AG04449 (cell line): ENCODE results near the gene PCDHGA1.
"Not testable (repeated sequence)": the region's sequence is repeated elsewhere in the genome, so short reads cannot be mapped to it uniquely, and the experiment has no call there.

Experiments
- CTCF ChIA-PET: fragments of 350-600 bp; formaldehyde crosslinking; extraction: SDS; loops from one replicate; lab custom pipeline; 2021; ENCODE audit warnings: antibody characterized with exemption; lab: Yijun Ruan, JAX
- POLR2A ChIA-PET: fragments of 400-600, 350-600 bp; formaldehyde crosslinking; extraction: SDS; loops from one replicate; lab custom pipeline; 2020; ENCODE audit warnings: antibody characterized with exemption, inconsistent platforms; lab: Yijun Ruan, JAX
- DNase-seq: peaks from one replicate; pipeline ENCODE4 v3.0.0-alpha.2; 2010; ENCODE audit warnings: low read depth, low spot score
- H3K4me3 ChIP-seq: 2 replicates; pipeline ENCODE4 v1.5.1; 2011; ENCODE audit warnings: low read depth, mild to moderate bottlenecking, control low read depth, low read length
- TF ChIP-seq, protein P1 (sequence below): IDR thresholded peaks from one replicate; pipeline ENCODE4 v1.5.1; 2011; ENCODE audit warnings: mild to moderate bottlenecking, moderate library complexity, low read length, control low read depth, inconsistent platforms; ENCODE audit not compliant: insufficient read depth; ENCODE audit errors: missing control alignments

The PCDHGA1 gene

GRCh38 chr5:141330299-141331080 is at the start of gene PCDHGA1:
Gene PCDHGA1 (plus strand): TSS chr5:141330514.
- TF ChIP-seq, protein P1, sequence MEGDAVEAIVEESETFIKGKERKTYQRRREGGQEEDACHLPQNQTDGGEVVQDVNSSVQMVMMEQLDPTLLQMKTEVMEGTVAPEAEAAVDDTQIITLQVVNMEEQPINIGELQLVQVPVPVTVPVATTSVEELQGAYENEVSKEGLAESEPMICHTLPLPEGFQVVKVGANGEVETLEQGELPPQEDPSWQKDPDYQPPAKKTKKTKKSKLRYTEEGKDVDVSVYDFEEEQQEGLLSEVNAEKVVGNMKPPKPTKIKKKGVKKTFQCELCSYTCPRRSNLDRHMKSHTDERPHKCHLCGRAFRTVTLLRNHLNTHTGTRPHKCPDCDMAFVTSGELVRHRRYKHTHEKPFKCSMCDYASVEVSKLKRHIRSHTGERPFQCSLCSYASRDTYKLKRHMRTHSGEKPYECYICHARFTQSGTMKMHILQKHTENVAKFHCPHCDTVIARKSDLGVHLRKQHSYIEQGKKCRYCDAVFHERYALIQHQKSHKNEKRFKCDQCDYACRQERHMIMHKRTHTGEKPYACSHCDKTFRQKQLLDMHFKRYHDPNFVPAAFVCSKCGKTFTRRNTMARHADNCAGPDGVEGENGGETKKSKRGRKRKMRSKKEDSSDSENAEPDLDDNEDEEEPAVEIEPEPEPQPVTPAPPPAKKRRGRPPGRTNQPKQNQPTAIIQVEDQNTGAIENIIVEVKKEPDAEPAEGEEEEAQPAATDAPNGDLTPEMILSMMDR: peak; percentile 42
- peak within 1 kb of the TSS; percentile 47 for H3K4me3 ChIP-seq
- no peak for DNase-seq
- ChIA-PET POLR2A (interaction anchor here (1.4 kb wide), 1 partner anchor 10 kb away, joined by 7 read pairs; the partner anchor contains the start of gene TAF7), CTCF (interaction anchor here (0.7 to 13.4 kb wide), 19 partner anchors 9 to 237 kb away, joined by 3 to 209 read pairs (median 6); partner anchors contain the start of genes PCDHGA2, PCDHGA3, PCDHGA4 and PCDHGB1)

DNA sequence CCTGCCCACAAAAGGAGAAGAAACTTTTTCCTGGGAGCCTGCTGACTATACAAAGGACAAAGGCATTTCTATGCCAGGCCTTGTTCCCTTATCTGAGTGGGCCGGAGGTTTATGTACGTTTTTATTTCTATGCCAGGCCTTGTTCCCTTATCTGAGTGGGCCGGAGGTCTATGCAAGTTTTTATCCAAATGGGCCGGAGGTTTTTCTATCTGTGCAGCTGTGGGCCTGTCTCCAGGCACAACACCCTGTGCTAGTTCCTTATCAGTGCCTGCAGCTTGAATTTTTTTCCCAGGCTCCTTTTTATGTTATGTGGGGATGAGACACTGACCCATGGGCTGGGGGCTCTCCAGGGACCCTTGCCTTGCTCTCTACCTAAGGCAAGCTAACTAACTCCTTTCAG is 31.9 kb upstream of the PCDHGA1 start:
- TF ChIP-seq, protein P1: no peak
- CTCF ChIA-PET: no interaction called here
- H3K4me3 ChIP-seq: no peak overlapping the region
- DNase-seq: no peak
- POLR2A ChIA-PET: no interaction called here

GRCh38 chr5:141303756-141304155 is 26.6 kb upstream of the PCDHGA1 start, which contains the start of gene SLC25A2:
Gene SLC25A2 (minus strand): TSS chr5:141304049. CDS start chr5:141303865, 184 bp downstream.
- CTCF ChIA-PET: interaction anchor here (0.6 kb wide), 1 partner anchor 12 kb away, joined by 3 read pairs; no protein-coding TSS in a partner anchor
- POLR2A ChIA-PET: no interaction called here
- TF ChIP-seq, protein P1: no peak
- DNase-seq: no peak
- H3K4me3 ChIP-seq: no peak within 1 kb of the TSS

DNA sequence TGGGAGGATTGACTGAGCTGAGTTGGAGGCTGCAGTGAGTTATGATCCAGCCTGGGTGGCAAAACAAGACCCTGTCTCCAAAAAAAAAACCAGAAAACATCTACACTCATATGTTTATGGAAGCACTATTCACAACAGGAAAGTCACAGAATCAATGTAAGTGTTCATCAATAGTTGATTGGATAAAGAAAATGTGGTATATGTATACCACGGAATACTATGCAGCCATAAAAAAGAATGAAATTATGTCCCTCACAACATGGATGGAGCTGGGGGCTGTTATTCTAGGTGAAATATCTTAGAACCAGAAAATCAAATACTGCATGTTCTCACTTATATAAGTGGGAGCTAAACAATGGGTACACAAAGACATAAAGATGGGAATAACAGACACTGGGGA is 23.7 kb upstream of the PCDHGA1 start:
- ChIA-PET CTCF (interaction anchor here (1.0 kb wide), 1 partner anchor 13 kb away, joined by 4 read pairs; no protein-coding TSS in a partner anchor), POLR2A (no interaction called here)
- TF ChIP-seq, protein P1: no peak
- no peak overlapping the region for H3K4me3 ChIP-seq
- DNase-seq: no peak

GRCh38 chr5:141313711-141314110 is 16.6 kb upstream of the PCDHGA1 start:
- ChIA-PET CTCF (no interaction called here), POLR2A (no interaction called here)
- no peak overlapping the region for H3K4me3 ChIP-seq
- TF ChIP-seq, protein P1: no peak
- DNase-seq: no peak

DNA sequence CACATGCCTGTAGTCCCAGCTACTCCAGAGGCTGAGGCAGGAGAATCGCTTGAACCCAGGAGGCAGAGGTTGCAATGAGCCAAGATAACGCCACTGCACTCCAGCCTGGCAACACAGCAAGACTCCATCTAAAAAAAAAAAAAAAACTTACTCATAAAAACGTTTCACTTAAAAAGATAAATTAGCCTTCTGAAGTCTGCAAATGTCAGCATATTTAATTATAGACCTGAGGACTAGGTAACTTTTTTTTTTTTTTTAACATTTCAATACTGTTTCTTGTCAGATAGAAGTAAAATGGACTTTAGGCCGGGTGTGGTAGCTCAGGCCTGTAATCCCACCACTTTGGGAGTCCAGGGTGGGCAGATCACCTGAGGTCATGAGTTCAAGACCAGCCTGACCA is 13.4 kb upstream of the PCDHGA1 start:
- CTCF ChIA-PET: interaction anchor here (1.8 kb wide), 1 partner anchor 8 kb away, joined by 5 read pairs; no protein-coding TSS in a partner anchor
- H3K4me3 ChIP-seq, POLR2A ChIA-PET, DNase-seq: not testable (repeated sequence)
